ENCODE results near the gene RUNX1. TPM values are rescaled to one million over a fixed set of nuclear protein-coding genes. Genes with fewer than 3 reads are reported as not detected.

RUNX1 gene
- total and polyA plus RNA-seq, 2 of the 13 experiments (the other 11 are each of a cell fraction or from before 2014, with no cell fraction given) = 5.4 to 6.4 TPM

- no peak for TF ChIP-seq NFATC3 (CRISPR knock-in tag; IDR thresholded peaks at IDR 0.05)
- TF ChIP-seq ZNF629 (CRISPR knock-in tag; conservative IDR thresholded peaks at IDR 0.05) = no peak
- no peak for TF ChIP-seq ZNF83 (CRISPR knock-in tag; IDR thresholded peaks at IDR 0.05; ENCODE audit: borderline replicate concordance)
- no peak for TF ChIP-seq BRD4 (CRISPR knock-in tag; IDR thresholded peaks at IDR 0.05)
- TF ChIP-seq ZNF484 (CRISPR knock-in tag; IDR thresholded peaks at IDR 0.05; ENCODE audit: borderline replicate concordance, low read depth) = no peak
- TF ChIP-seq ZNF564 (CRISPR knock-in tag; IDR thresholded peaks at IDR 0.05) = no peak
- no peak for TF ChIP-seq ZNF674 (CRISPR knock-in tag; IDR thresholded peaks at IDR 0.05; ENCODE audit: low read depth)
- no peak for TF ChIP-seq SALL2 (CRISPR knock-in tag; IDR thresholded peaks at IDR 0.05)
- TF ChIP-seq ZNF225 (CRISPR knock-in tag; IDR thresholded peaks at IDR 0.05) = no peak
- no peak for TF ChIP-seq ZNF333 (CRISPR knock-in tag; IDR thresholded peaks at IDR 0.05; ENCODE audit: borderline replicate concordance)
- no peak for TF ChIP-seq ZBTB33 (CRISPR knock-in tag; IDR thresholded peaks at IDR 0.05)
- TF ChIP-seq ZBTB42 (CRISPR knock-in tag; IDR thresholded peaks at IDR 0.05) = no peak
- no peak for TF ChIP-seq SRF (IDR thresholded peaks at IDR 0.05; ENCODE audit: low read depth, low read length)
- no peak for TF ChIP-seq E2F5 (CRISPR knock-in tag; conservative IDR thresholded peaks at IDR 0.05)
- TF ChIP-seq FOXJ3 (CRISPR knock-in tag; IDR thresholded peaks at IDR 0.05; ENCODE audit: borderline replicate concordance) = peak; percentile 53; the same call in 1 of the 2 replicates
- no peak for TF ChIP-seq SMARCC2 (IDR thresholded peaks at IDR 0.05)
- TF ChIP-seq KLF15 (CRISPR knock-in tag; IDR thresholded peaks at IDR 0.05; ENCODE audit: borderline replicate concordance) = no peak
- TF ChIP-seq ZNF782 (CRISPR knock-in tag; IDR thresholded peaks at IDR 0.05; ENCODE audit: borderline replicate concordance) = no peak
- no peak for TF ChIP-seq FOXP1 (IDR thresholded peaks at IDR 0.05)
- peak; percentile 71 for TF ChIP-seq FOXP1 (CRISPR knock-in tag; IDR thresholded peaks at IDR 0.05)
- TF ChIP-seq HOXA9 (CRISPR knock-in tag; IDR thresholded peaks at IDR 0.05; ENCODE audit: borderline replicate concordance) = no peak
- TF ChIP-seq KMT2B (CRISPR knock-in tag; IDR thresholded peaks at IDR 0.05) = no peak
- TF ChIP-seq MYNN (CRISPR knock-in tag; IDR thresholded peaks at IDR 0.05; ENCODE audit: low read depth) = 0 out of 2 replicates have a peak, but pooled peaks have one; percentile 26
- TF ChIP-seq NRL (CRISPR knock-in tag; IDR thresholded peaks at IDR 0.05; ENCODE audit: borderline replicate concordance) = no peak
- no peak for TF ChIP-seq ETV6 (CRISPR knock-in tag; conservative IDR thresholded peaks at IDR 0.05)
- no peak for TF ChIP-seq ZNF367 (CRISPR knock-in tag; IDR thresholded peaks at IDR 0.05; ENCODE audit: borderline replicate concordance)
- no peak for TF ChIP-seq TOPORS (CRISPR knock-in tag; IDR thresholded peaks at IDR 0.05)
- TF ChIP-seq SP4 (CRISPR knock-in tag; IDR thresholded peaks at IDR 0.05) = no peak
- TF ChIP-seq CBX1 (IDR thresholded peaks at IDR 0.05; ENCODE audit: low read depth) = no peak
- peak; percentile 31 for TF ChIP-seq JARID2 (CRISPR knock-in tag; IDR thresholded peaks at IDR 0.05; ENCODE audit: insufficient replicate concordance)
- no peak for TF ChIP-seq ZNF569 (CRISPR knock-in tag; IDR thresholded peaks at IDR 0.05; ENCODE audit: borderline replicate concordance)
Observed at GRCh38 chr21:34836103-34836932, 212.8 kb downstream of the RUNX1 start (continued).

Data from HepG2 (cell line).